Ovary (tissue), 9 donors: ENCODE measurements around the gene TRMU. TPM values are rescaled to one million over a fixed set of nuclear protein-coding genes. Genes with fewer than 3 reads are reported as not detected.

Source experiments
- DNase-seq, 5 donors: peaks; one replicate each; pipeline ENCODE4 v3.0.0-alpha.2; 2019 to 2020
- H3K27ac ChIP-seq, 2 donors: fragments of 200-600 bp; one replicate each; pipeline versions ENCODE4 v1.5.1 to v1.8.0; 2019 to 2022
- H3K27me3 ChIP-seq: fragments of 200-600 bp; one replicate; pipeline ENCODE4 v1.8.0; 2022
- H3K36me3 ChIP-seq: fragments of 200-600 bp; sonication (generic); one replicate; pipeline ENCODE4 v1.5.1; 2019
- H3K4me1 ChIP-seq: one replicate; pipeline ENCODE4 v1.8.1; 2013; ENCODE audit warnings: mild to moderate bottlenecking, moderate library complexity; ENCODE audit not compliant: insufficient read depth
- H3K4me3 ChIP-seq: fragments of 200-600 bp; sonication (generic); one replicate; pipeline ENCODE4 v1.5.1; 2017
- H3K9me3 ChIP-seq, 2 donors: fragments of 200-600 bp in 1 of 2; sonication (generic) in 1 of 2; one replicate each; pipeline versions ENCODE4 v1.5.1 to v1.8.1; 2013 to 2019; ENCODE audit warnings: mild to moderate bottlenecking in 1 of 2, moderate library complexity in 1 of 2
- CTCF ChIP-seq, 3 donors: fragments of 450-650 bp in 2 of 3; fragments of 200-600 bp in 1 of 3; IDR thresholded peaks; one replicate each; pipeline versions ENCODE4 v1.5.1 to v1.8.0; 2016 to 2022; ENCODE audit warnings: antibody characterized with exemption in 3 of 3, mild to moderate bottlenecking in 1 of 3
- EP300 ChIP-seq: sonication (generic); formaldehyde crosslinking; IDR thresholded peaks from one replicate; pipeline ENCODE4 v1.6.1; 2017; ENCODE audit warnings: antibody characterized with exemption
- POLR2A ChIP-seq: fragments of 450-650 bp; IDR thresholded peaks from one replicate; pipeline ENCODE4 v1.6.1; 2017; ENCODE audit warnings: antibody characterized with exemption, mild to moderate bottlenecking, moderate library complexity
- WGBS, 3 donors: extraction: QIAGEN DNeasy Blood & Tissue Kit in 1 of 3; methylation state at CpG; one replicate each; pipeline versions ENCODE4 v1.1.5 to v1.1.7; 2013 to 2017; 5-methylcytosine and 5-hydroxymethylcytosine counted together
- intact Hi-C, 4 donors: fragments of 100-400 bp; cut with DNase I; formaldehyde crosslinking; loops; one replicate each; pipeline versions ENCODE4 v1.11.0 to v1.15.1; 2022 to 2023
- polyA plus RNA-seq, 2 donors: library from polyadenylated mRNA; stranded (reverse); fragments of 200-250 nt in 1 of 2; fragments of 350-450 nt in 1 of 2; fragmentation: Illumina TruSeq in 1 of 2; extraction: RNeasy Lipid Tissue Mini Kit (QIAGEN cat#74804) in 1 of 2; gene quantifications; one replicate each; pipeline ENCODE4 v1.2.3, GENCODE V29; 2013 to 2014
- total RNA-seq, 7 donors: library from RNA; depleted of rRNA in 2 of 7; stranded (reverse); fragments of >200 nt in 2 of 7; fragmentation: NEBNext Ultra II Directional in 3 of 7; extraction: Animal tissue kit (Norgen Biotek cat#: 25700) in 3 of 7; gene quantifications; one replicate each; pipeline versions ENCODE4 v1.1.0 to v1.2.4, GENCODE V29; 2016 to 2023
- donor health status: DM: no; HTN: no; CAD: no; lungs with moderate emphysema.
- donor health status: DM: no; HTN: no; CAD: no.
- donor health status: Bipolar disorder and iron deficiency.
- donor health status: DM: yes; HTN: yes; CAD: no.
- donor health status: DM: no; HTN: no; CAD: no.
- donor health status: DM: yes; HTN: yes; CAD: no.

The TRMU gene
- total and polyA plus RNA-seq, 9 donors, result 15.2 to 35.0 (median 30.3) TPM

GRCh38 chr22:46336119-46337078, 885 bp downstream of the TRMU start:
- DNase-seq, result no peak
- TF ChIP-seq POLR2A (no peak), EP300 (no peak), CTCF (IDR thresholded peaks at IDR 0.05) (no peak)
- Histone ChIP-seq H3K9me3 (no peaks in the 10 kb centered on the region), H3K4me3 (peak overlapping the region; percentile 77), H3K4me1 (peaks cover 2% of the 10 kb centered on the region), H3K36me3 (no peaks in the 10 kb centered on the region), H3K27ac (peak overlapping the region; percentile 9 to 10), H3K27me3 (no peaks in the 10 kb centered on the region)
- 5 to 8% (median 6%) methylated on average over 42 of the region's 42 CpGs for WGBS, 3 donors
- intact Hi-C loops, result no loop called here

- DNase-seq, result no peak
These were observed 2.4 kb downstream of the TRMU start for GRCh38 chr22:46337870-46338269.

GRCh38 chr22:46338636-46339035, 3.1 kb downstream of the TRMU start:
- no peak for DNase-seq

More at GRCh38 chr22:46337870-46338269, 2.4 kb downstream of the TRMU start:
- H3K27ac ChIP-seq, result no peak overlapping the region
- peaks cover 2% of the 10 kb centered on the region for H3K4me1 ChIP-seq
- no peaks in the 10 kb centered on the region for H3K27me3 ChIP-seq
- H3K4me3 ChIP-seq, result no peak overlapping the region
- intact Hi-C loops, result no loop called here
- TF ChIP-seq POLR2A (no peak), EP300 (no peak), CTCF (IDR thresholded peaks at IDR 0.05) (no peak)
- H3K9me3 ChIP-seq, result no peaks in the 10 kb centered on the region
- WGBS, 3 donors, result 76 to 90% (median 79%) methylated on average over 9 of the region's 9 CpGs
- H3K36me3 ChIP-seq, result no peaks in the 10 kb centered on the region

GRCh38 chr22:46339956-46340355, 4.4 kb downstream of the TRMU start:
- Histone ChIP-seq H3K27ac (no peak overlapping the region), H3K4me1 (peaks cover 2% of the 10 kb centered on the region), H3K4me3 (no peak overlapping the region), H3K36me3 (no peaks in the 10 kb centered on the region), H3K27me3 (no peaks in the 10 kb centered on the region), H3K9me3 (no peaks in the 10 kb centered on the region)
- intact Hi-C loops, result no loop called here
- WGBS, 3 donors, result 85 to 92% (median 88%) methylated on average over 5 of the region's 5 CpGs
- TF ChIP-seq POLR2A (no peak), CTCF (IDR thresholded peaks at IDR 0.05) (no peak), EP300 (no peak)
- no peak for DNase-seq

More at GRCh38 chr22:46338636-46339035, 3.1 kb downstream of the TRMU start:
- no peaks in the 10 kb centered on the region for H3K9me3 ChIP-seq
- peaks cover 2% of the 10 kb centered on the region for H3K4me1 ChIP-seq
- no peaks in the 10 kb centered on the region for H3K27me3 ChIP-seq
- no peak for TF ChIP-seq EP300
- TF ChIP-seq POLR2A, result no peak
- no peaks in the 10 kb centered on the region for H3K36me3 ChIP-seq
- 87 to 89% (median 89%) methylated on average over 8 of the region's 8 CpGs for WGBS, 3 donors
- no peak overlapping the region for H3K4me3 ChIP-seq
- H3K27ac ChIP-seq, result no peak overlapping the region
- intact Hi-C loops, result no loop called here

- Histone ChIP-seq H3K36me3 (no peaks in the 10 kb centered on the region), H3K4me1 (peaks cover 2% of the 10 kb centered on the region), H3K27ac (no peak overlapping the region), H3K27me3 (no peaks in the 10 kb centered on the region), H3K9me3 (no peaks in the 10 kb centered on the region), H3K4me3 (no peak overlapping the region)
- 87 to 90% (median 90%) methylated on average over 13 of the region's 13 CpGs for WGBS, 3 donors
- intact Hi-C loops, result no loop called here
- no peak for DNase-seq
- TF ChIP-seq POLR2A (no peak), CTCF (IDR thresholded peaks at IDR 0.05) (no peak), EP300 (no peak)
These were observed 5.2 kb downstream of the TRMU start for GRCh38 chr22:46340676-46341075.
